ENCODE data around the gene MGLL. TPM values are rescaled to one million over a fixed set of nuclear protein-coding genes. Genes with fewer than 3 reads are reported as not detected.

MGLL gene
- total and polyA plus RNA-seq, 2 donors = 23.4 to 83.0 TPM

- 76% methylated on average over 4 of the region's 4 CpGs for WGBS
- Histone ChIP-seq H3K27ac (ENCODE audit: low read depth) (no peak overlapping the region), H3K4me1 (ENCODE audit: insufficient read depth) (no peaks in the 10 kb centered on the region), H3K36me3 (ENCODE audit: insufficient read depth) (no peaks in the 10 kb centered on the region), H3K4me3 (ENCODE audit: low read depth, low read length) (no peak overlapping the region)
- DNase-seq (ENCODE audit: extremely low spot score) = no peak
These were observed 167.9 kb downstream of the MGLL start for GRCh38 chr3:127654374-127654773.

GRCh38 chr3:127652246-127652995 is 169.9 kb downstream of the MGLL start:
- no peak for DNase-seq (ENCODE audit: extremely low spot score)
- no peak overlapping the region for H3K27ac ChIP-seq (ENCODE audit: low read depth)
- WGBS = 63% methylated on average over 13 of the region's 13 CpGs
- H3K36me3 ChIP-seq (ENCODE audit: insufficient read depth) = no peaks in the 10 kb centered on the region
- H3K4me1 ChIP-seq (ENCODE audit: insufficient read depth) = no peaks in the 10 kb centered on the region
- no peak overlapping the region for H3K4me3 ChIP-seq (ENCODE audit: low read depth, low read length)

GRCh38 chr3:127651516-127652172 is 170.7 kb downstream of the MGLL start:
- 78% methylated on average over 8 of the region's 8 CpGs for WGBS
- no peaks in the 10 kb centered on the region for H3K4me1 ChIP-seq (ENCODE audit: insufficient read depth)
- H3K36me3 ChIP-seq (ENCODE audit: insufficient read depth) = no peaks in the 10 kb centered on the region
- H3K27ac ChIP-seq (ENCODE audit: low read depth) = no peak overlapping the region
- H3K4me3 ChIP-seq (ENCODE audit: low read depth, low read length) = no peak overlapping the region
- no peak for DNase-seq (ENCODE audit: extremely low spot score)

- no peak for DNase-seq (ENCODE audit: extremely low spot score)
- Histone ChIP-seq H3K4me1 (ENCODE audit: insufficient read depth) (no peaks in the 10 kb centered on the region), H3K4me3 (ENCODE audit: low read depth, low read length) (no peak overlapping the region), H3K36me3 (ENCODE audit: insufficient read depth) (no peaks in the 10 kb centered on the region), H3K27ac (ENCODE audit: low read depth) (no peak overlapping the region)
- 92% methylated on average over 4 of the region's 4 CpGs for WGBS
These were observed 172.1 kb downstream of the MGLL start for GRCh38 chr3:127650236-127650635.

GRCh38 chr3:127647845-127648204 is 174.5 kb downstream of the MGLL start:
- DNase-seq (ENCODE audit: extremely low spot score) = no peak
- Histone ChIP-seq H3K4me1 (ENCODE audit: insufficient read depth) (no peaks in the 10 kb centered on the region), H3K36me3 (ENCODE audit: insufficient read depth) (no peaks in the 10 kb centered on the region), H3K27ac (ENCODE audit: low read depth) (no peak overlapping the region), H3K4me3 (ENCODE audit: low read depth, low read length) (no peak overlapping the region)

GRCh38 chr3:127647166-127647844 is 175.0 kb downstream of the MGLL start:
- H3K4me1 ChIP-seq (ENCODE audit: insufficient read depth) = no peaks in the 10 kb centered on the region
- no peak overlapping the region for H3K4me3 ChIP-seq (ENCODE audit: low read depth, low read length)
- no peak overlapping the region for H3K27ac ChIP-seq (ENCODE audit: low read depth)
- no peaks in the 10 kb centered on the region for H3K36me3 ChIP-seq (ENCODE audit: insufficient read depth)
- DNase-seq (ENCODE audit: extremely low spot score) = no peak
- WGBS = 78% methylated on average over 13 of the region's 13 CpGs

GRCh38 chr3:127646501-127647046 is 175.7 kb downstream of the MGLL start:
- Histone ChIP-seq H3K36me3 (ENCODE audit: insufficient read depth) (no peaks in the 10 kb centered on the region), H3K4me1 (ENCODE audit: insufficient read depth) (no peaks in the 10 kb centered on the region), H3K4me3 (ENCODE audit: low read depth, low read length) (no peak overlapping the region), H3K27ac (ENCODE audit: low read depth) (no peak overlapping the region)
- 91% methylated on average over 10 of the region's 10 CpGs for WGBS
- DNase-seq (ENCODE audit: extremely low spot score) = no peak

GRCh38 chr3:127645371-127646015 is 176.8 kb downstream of the MGLL start:
- 95% methylated on average over 8 of the region's 8 CpGs for WGBS
- no peak for DNase-seq (ENCODE audit: extremely low spot score)

GRCh38 chr3:127644641-127645370 is 177.5 kb downstream of the MGLL start:
- Histone ChIP-seq H3K36me3 (ENCODE audit: insufficient read depth) (no peaks in the 10 kb centered on the region), H3K4me1 (ENCODE audit: insufficient read depth) (no peaks in the 10 kb centered on the region), H3K4me3 (ENCODE audit: low read depth, low read length) (no peak overlapping the region), H3K27ac (ENCODE audit: low read depth) (no peak overlapping the region)
- 86% methylated on average over 5 of the region's 5 CpGs for WGBS
- DNase-seq (ENCODE audit: extremely low spot score) = no peak

More at GRCh38 chr3:127645371-127646015, 176.8 kb downstream of the MGLL start:
- H3K27ac ChIP-seq (ENCODE audit: low read depth) = no peak overlapping the region
- H3K4me1 ChIP-seq (ENCODE audit: insufficient read depth) = no peaks in the 10 kb centered on the region
- no peaks in the 10 kb centered on the region for H3K36me3 ChIP-seq (ENCODE audit: insufficient read depth)
- H3K4me3 ChIP-seq (ENCODE audit: low read depth, low read length) = no peak overlapping the region

GRCh38 chr3:127640042-127640355 is 182.3 kb downstream of the MGLL start:
- DNase-seq (ENCODE audit: extremely low spot score) = no peak
- no peaks in the 10 kb centered on the region for H3K4me1 ChIP-seq (ENCODE audit: insufficient read depth)
- no peak overlapping the region for H3K4me3 ChIP-seq (ENCODE audit: low read depth, low read length)
- over 99% methylated on average over 3 of the region's 3 CpGs for WGBS
- H3K36me3 ChIP-seq (ENCODE audit: insufficient read depth) = no peaks in the 10 kb centered on the region
- H3K27ac ChIP-seq (ENCODE audit: low read depth) = no peak overlapping the region

GRCh38 chr3:127639173-127640041 is 182.9 kb downstream of the MGLL start:
- 91% methylated on average over 5 of the region's 5 CpGs for WGBS
- H3K4me3 ChIP-seq (ENCODE audit: low read depth, low read length) = no peak overlapping the region
- H3K27ac ChIP-seq (ENCODE audit: low read depth) = no peak overlapping the region
- no peaks in the 10 kb centered on the region for H3K4me1 ChIP-seq (ENCODE audit: insufficient read depth)
- no peak for DNase-seq (ENCODE audit: extremely low spot score)
- H3K36me3 ChIP-seq (ENCODE audit: insufficient read depth) = no peaks in the 10 kb centered on the region

Measured in urinary bladder (tissue), 4 donors.